WTC11 (cell line): Measurements from ENCODE around the gene KRTAP9-8.
"Not testable (repeated sequence)": the region's sequence is repeated elsewhere in the genome, so short reads cannot be mapped to it uniquely, and the experiment has no call there.

Experiments
- CTCF ChIP-seq: fragments of 200-600 bp; IDR thresholded peaks from 2 replicates; pipeline ENCODE4 v1.8.0; 2022; ENCODE audit warnings: antibody characterized with exemption
- ZBTB43 ChIP-seq: sonication (generic); formaldehyde crosslinking; IDR thresholded peaks from 2 replicates; pipeline ENCODE4 v1.8.1; 2023; ENCODE audit warnings: mild to moderate bottlenecking, missing genetic modification reagents
- ZNF263 ChIP-seq: sonication (generic); formaldehyde crosslinking; IDR thresholded peaks from 2 replicates; pipeline ENCODE4 v1.8.1; 2022; ENCODE audit warnings: low read depth, mild to moderate bottlenecking, moderate library complexity, missing genetic modification reagents
- ZNF416 ChIP-seq: fragments of 250-450 bp; sonication (Bioruptor Pico); IDR thresholded peaks from 2 replicates; pipeline ENCODE4 v1.9.0; 2021; ENCODE audit warnings: mild to moderate bottlenecking, inconsistent platforms
- ZNF512 ChIP-seq: sonication (generic); formaldehyde crosslinking; IDR thresholded peaks from 2 replicates; pipeline ENCODE4 v1.8.1; 2022; ENCODE audit warnings: missing genetic modification reagents, borderline replicate concordance

- TF ChIP-seq ZBTB43 (CRISPR knock-in tag); ZNF263; ZNF416; CTCF; ZNF512 (CRISPR knock-in tag): not testable (repeated sequence)
Measured at GRCh38 chr17:41232399-41233105, 5.2 kb upstream of the KRTAP9-8 start, which contains the start of gene KRTAP9-3.
